HG02973 (cell line): ENCODE measurements around the gene MIOX.

ENCODE experiments used
- ATAC-seq: cut with Tn5 transposase; IDR thresholded peaks from one replicate; pipeline ENCODE4 v1.9.1; 2021; ENCODE audit warnings: moderate library complexity; ENCODE audit not compliant: unreplicated experiment

Gene MIOX

GRCh38 chr22:50488886-50489285, 2.2 kb downstream of the MIOX start:
- ATAC-seq: no peak

- no peak for ATAC-seq
These were observed 2.9 kb downstream of the MIOX start for GRCh38 chr22:50489363-50490243.

- ATAC-seq: no peak
These were observed 4.1 kb downstream of the MIOX start for GRCh38 chr22:50490531-50491308.

DNA sequence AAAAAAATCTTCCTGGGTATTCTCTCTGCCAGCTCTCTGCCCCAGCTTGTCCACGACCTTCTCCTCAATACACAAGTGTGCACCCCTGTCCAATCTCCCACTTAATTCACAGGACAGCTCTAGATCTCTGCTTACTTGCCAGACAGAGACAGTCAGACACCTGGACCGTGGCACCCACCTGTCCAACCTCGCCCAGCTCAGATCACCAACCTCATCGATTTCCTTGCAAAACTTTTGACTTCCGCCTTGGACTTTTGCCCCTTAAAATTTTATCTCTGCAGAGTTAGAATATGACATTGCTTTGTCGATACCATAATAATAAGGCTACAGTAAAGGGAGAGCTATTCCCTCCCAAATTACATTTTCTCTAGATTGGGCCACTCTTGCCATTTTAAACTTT, 10.4 kb downstream of the MIOX start:
- no peak for ATAC-seq

DNA sequence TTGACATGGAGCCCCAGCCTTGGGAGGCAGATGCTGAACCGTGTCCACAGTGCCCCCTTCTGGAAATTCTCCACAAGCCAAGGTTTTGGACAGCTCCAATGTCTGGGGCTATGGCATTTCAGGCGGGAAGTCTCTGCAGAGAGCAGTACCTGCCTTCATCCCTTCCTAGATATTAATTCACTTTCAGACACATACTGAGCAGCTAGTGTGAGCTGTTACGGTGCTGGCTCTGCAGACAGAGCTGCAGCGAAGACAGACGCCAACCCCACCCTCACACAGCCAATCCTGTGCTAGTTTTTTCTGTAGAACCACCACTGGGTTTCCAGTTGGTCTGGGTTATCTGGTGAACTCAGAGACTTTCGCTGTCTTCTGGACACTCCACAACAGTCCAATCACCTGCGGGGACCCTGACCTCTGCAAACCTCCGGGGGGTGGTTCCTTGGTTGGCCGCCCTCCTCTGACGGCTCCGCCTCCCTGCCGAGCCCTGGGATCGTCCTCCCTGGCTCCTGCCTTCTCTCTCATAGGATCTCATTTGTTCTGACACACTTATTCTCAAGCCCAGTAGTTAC, 11.7 kb downstream of the MIOX start:
- ATAC-seq: no peak

DNA sequence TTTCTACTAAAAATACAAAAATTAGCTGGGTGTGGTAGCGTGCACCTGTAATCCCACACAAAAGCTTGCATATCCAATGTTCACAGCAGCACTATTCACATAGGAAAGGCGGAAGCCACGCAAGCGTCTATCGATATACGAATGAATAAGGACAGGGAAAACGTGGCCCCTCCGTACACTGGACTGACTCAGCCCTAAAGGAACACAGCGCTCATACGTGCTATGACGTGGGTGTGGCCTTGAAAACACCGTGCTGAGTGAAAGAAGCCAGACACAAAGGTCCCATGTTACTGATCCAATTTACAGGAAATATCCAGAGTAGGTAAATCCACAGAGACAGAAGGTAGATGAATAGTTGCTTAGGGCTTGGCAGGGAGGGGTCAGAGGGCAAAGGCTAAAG, 13.8 kb downstream of the MIOX start:
- ATAC-seq: no peak

- ATAC-seq: no peak
These were observed 15.4 kb downstream of the MIOX start for GRCh38 chr22:50502096-50502495.

DNA sequence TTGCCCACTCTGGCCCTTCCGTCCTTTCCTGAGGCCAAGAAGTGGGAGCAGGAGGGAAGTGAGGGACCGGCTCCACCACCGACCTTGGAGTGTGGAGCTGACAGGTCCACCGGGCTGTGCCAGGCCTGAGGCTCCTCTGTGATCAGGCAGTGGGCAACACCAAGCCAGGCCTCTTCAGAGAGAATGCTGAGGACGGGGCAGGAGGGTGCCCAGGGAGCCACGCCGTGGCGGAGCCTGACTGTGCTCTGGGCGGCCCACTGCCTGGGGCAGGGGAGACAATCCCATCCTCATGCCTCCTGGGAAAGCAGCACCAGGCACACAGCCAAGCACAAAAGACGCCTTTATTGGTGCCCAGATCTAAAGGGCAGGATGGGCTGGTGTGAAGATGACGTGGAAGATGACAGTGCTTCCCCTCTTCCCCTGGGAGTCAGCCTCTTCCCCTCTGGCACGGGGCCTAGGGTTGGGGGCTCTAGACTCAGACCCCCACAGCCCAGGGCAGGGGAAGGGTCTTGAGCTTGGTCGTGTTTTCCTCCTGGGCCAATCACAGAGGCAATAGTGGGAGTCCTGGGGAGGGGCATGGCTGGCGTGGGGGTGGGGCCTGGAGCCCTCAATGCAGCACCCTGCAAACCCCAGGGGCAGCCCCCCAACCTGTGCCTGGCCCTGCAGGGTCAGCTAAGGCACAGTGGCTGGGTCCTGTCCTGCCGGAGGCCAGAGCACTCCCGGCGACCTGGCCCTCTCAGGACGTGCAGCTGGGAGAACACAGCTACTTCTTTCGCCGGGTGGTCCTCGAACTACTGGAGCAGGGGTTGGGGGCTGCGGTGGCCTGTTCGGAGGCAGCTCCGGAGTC, 16.2 kb downstream of the MIOX start:
- ATAC-seq: no peak

DNA sequence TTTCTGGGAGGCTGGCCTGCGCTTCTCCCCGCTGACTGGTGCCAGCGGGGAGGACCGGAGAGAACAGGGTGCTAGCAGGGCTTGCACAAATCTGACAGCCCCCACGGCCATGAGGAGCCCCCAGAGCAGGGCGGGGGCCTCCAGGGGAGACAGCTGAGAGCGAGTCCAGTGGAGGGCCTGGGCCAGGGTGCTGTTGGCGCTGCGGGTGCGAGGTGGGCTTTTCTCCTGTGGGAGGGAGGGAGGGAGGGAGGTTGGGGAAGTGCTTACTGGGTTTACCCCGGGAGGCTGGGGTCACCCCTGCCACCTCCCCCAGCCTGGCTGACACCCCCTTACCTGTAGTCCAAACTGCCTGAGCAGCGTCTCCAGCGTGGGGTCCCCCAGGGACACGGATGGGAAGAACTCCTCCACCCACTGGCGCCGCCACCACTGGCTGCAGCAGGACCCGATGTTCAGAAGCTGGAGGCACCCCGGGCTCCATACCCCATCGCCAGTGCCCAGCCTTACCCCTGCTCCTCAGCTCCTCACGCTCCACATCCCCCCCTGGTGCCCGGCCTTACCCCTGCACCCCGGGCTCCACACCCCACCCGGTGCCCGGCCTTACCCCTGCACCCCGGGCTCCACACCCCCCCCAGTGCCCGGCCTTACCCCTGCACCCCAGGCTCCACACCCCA, 17.0 kb downstream of the MIOX start:
- no peak for ATAC-seq

DNA sequence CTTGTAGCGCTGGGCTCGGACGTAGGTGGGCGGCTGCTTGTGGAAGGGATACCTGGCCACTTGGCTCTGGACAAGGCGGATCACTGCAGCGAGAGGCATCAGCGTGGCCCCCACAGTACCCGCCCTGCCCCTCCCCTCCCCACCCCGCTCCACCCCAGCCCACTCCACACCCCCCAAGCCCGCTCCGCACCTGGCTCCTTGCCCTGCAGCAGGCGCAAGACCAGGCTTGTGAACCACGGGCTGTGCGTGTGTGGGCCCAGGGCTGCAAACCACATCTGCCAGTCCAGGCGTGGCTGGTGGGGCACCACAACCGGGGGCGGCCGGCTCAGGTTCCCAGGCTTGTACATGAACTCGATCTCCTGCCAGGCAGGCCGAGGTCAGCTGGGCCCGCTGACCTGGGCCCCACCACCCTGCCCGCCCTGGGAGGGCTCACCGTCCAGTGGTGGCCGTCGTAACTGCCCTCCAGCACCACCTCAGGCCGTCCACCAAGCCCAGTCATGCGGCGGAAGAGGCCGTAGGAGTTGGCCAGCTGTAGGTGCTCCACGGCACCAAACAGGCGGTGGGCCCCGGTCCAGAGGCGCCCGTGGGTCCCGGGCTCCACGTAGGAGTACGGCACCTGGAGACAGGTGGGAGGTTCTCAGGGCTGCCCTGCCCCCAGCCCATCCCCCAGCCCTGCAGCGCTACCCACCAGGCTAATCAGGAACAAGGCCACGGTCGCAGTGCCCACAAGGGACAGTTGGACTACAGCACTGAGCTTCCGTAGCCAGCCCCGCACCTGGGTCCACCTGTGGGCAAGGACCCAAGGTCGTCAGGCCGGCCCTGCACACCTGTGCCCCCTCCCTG, 17.9 kb downstream of the MIOX start:
- ATAC-seq: no peak

DNA sequence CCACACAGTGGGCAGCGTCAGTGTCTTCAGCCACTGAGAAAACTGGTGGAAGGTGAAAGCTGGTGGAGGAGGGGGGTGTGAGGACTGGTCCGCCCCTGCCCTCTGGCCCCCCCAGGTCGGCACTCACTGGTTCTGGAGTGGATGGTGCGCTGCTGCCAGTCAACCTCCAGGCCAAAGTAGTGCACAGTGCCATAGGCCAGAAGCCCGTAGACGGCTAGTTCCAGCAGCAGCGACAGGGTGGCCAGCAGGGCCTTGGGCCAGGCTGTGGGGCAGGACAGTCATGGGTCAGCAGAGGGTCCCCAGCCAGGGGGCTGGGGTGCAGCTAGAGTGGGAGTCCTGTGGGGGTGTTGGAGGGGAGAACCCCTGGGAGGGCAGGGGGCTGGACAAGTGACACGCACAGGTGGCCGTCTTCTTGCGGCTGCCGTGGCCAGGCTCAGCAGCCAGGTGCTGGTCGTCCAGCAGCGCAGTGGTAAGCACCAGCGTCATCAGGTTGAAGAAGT, 18.7 kb downstream of the MIOX start:
- ATAC-seq: no peak

DNA sequence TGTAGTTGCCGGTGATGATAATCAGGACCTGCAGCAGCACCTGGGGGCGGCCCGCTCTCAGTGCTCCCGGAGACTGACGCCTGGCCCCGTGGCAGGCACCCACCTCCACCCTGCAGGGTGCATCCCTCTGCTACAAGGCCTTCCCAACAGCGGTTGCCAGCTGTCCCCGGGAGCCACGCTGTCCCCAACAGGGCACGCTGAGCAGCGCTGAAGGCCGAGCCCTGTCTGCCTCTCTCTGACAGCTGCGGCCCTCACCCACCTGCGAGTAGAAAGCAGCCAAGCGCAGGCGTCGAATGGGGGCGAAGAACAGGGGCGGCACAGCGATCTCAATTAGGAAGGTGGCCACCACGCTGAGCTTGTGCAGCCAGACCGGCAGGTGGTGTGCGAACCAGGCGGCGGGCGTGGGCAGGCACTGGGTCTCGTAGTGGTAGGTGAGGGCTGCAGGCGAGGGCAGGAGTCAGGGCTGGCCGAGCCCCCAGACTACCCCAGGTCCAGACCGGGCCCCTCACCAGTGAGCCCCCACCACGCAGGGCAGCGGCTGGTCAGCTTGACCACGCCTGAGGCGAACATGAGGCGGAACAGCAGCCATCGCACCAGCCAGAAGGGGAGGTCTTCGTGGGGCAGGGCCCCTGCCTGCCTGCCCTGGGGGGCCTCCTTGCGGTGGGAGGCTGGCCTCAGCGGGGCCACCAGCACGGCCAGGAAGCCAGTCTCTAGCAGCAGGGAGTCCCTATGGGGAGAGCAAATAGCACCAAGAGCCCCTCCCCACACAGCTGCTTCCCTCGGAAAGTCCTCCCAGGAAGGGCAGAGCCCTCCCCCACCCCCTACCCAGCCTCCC, 19.3 kb downstream of the MIOX start:
- no peak for ATAC-seq

DNA sequence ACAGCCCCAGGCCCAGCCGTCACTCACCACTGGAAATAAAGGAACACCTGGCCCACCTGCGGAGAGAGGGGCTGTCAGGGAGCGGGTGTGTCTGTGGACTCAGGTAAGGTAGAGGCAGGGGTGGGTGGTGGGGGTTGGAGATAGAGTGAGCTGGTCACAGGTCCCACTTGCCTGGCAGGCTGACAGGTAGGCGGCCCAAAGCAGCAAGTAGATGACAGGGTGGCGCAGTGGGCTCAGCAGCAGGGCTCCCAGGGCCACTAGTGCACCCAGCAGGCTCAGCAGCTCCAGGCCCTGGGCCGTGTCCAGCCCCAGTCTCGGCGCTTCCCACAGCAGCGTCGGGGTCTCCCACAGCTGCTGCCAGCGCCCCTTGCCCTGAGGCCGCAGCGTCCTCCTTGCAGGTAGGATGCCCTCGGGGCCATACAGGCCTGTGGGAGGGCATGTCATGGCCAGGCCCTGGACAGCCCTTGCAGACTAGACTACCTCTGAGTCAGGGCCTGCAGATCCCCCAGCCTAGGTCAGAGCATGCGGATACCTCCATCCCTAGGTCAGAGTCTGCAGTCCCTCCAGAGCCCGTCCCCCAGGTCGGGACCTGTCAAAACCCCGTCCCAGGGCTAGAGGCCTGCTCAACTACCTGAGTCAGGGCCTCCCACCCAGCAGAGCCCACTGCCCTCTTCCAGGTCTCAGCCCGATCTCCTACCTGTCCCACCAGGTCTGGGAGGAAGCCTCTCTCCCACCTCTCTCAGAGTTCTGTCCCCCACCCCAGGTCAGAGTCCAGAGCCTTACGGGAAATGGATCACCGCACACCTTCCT, 20.2 kb downstream of the MIOX start:
- ATAC-seq: peak; percentile 1

DNA sequence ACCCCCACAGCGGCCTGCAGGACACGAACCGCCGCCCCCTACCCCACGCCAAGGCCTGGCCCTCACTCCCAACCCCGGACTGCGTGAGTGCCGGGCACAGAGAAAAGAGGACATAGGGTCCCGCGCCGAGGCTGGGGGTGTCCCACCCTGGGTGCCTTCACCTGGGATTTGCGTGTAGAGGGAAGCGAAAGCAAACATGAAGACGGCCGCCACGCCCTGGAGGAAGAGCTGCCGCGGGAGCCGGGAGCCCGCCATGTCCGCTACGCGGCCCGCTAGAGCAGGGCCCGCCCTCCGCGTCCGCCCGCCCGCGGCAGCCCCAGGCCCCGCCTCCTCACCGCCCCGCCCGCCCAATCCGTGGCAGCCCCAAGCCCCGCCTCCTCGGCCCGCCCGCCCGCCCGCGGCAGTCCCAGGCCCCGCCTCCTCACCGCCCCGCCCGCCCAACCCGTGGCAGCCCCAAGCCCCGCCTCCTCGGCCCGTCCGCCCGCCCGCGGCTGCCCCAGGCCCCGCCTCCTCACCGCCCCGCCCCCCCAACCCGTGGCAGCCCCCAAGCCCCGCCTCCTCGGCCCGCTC, 20.8 kb downstream of the MIOX start, which contains the start of gene LMF2:
LMF2 (minus strand) TSS at position 282 of the 570 bp plus-strand sequence; CDS start at position 255, 27 bp downstream.
- peak; percentile 44 for ATAC-seq

DNA sequence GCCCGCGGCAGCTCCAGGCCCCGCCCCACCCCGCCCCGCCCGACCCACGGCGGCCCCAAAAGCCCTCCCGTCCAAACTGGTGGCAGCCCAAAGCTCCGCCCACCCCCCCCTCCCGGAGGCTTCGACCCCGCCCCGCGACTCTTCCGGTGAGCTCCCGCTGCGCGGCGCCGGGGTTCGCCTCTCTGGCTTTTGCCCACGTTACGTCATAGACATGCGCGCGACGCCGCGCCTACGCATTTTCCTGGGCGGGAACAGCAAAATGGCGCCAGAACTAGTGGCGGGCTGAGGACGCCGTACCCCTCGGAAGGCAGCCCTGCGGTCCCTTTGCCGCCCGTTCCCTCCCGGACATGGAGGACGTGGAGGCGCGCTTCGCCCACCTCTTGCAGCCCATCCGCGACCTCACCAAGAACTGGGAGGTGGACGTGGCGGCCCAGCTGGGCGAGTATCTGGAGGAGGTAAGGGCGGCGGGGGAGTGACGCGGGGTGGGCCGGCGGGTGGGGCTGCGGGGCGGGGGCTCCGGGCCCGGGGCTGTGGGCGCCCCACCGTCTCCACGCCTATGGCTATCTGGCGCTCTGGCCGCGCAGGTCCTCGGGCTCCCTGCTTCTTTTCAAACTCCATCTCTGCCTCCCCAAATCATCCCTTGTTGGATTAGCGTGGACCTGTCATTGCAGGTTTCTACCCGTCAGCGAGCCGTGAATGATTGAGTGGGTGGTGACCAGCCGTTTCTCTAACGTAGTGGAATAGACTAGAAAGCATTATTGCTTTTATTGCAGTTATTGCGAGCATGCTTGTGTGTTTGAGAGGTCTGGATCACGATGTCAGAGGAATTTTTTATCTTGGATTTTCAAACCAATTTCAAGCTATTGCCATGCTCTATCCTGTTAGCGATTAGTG, 21.6 kb downstream of the MIOX start, which contains the start of gene NCAPH2:
NCAPH2 (plus strand) TSS at position 234 of the 894 bp plus-strand sequence; CDS start at position 348, 114 bp downstream.
- peak; percentile 50 for ATAC-seq

DNA sequence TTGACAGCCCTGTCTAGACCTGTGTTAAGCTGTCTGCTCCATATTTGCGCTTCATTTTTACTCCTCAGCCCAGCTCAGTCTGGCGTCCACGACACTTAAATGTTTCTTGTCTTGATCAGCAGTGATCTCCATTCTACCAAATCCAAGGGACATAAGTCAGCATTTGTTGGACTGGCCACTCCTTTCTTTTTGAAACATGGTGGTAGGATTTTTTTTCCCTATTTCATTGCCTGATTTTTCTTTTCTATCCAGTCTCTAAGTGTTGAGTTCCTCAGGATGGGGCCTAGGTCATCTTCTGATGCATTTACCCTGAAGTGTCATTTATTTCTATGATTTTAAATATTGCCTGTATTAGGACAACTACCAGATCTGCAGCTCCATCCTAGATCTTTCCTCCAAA, 22.2 kb downstream of the MIOX start:
- no peak for ATAC-seq
